Measurements from ENCODE around the gene KNTC1. TPM values are rescaled to one million over a fixed set of nuclear protein-coding genes. Genes with fewer than 3 reads are reported as not detected.

Gene KNTC1
- polyA plus RNA-seq, 2 of the 4 experiments (the other 2 are of a cell fraction): 30.6 to 68.7 TPM

DNA sequence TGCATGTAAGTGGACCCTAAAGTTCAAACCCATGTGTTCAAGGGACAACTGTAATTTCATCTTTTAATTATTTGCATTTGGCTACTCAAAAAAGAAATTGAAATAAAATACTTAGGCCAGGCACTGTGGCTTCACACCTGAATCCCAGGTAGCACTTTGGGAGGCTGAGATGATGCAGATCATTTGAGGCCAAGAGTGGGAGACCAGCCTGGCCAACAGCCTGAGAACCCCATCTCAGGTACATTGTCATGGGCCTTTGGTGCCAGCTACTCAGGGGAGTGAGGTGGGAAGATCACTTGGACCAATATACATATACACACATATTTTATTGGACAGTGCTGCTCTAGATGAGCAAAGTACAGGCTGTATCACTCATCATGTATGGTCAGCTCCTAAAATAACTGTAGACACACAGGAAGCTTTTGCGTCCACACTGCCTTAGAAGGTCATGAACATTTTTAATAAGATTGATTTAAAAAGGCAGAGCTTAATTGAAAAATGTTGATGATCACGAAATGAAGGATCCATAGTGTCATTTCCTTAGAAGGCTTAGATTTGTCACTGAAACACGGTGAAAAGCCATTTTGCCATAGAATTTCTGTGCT is 23.8 kb upstream of the KNTC1 start:
- 88% methylated on average over 3 of the region's 3 CpGs for WGBS (ENCODE audit: missing lambda C conversion rate)
- FAIRE-seq (no peak), ATAC-seq (no peak), DNase-seq (ENCODE audit: low read depth in 1 of 2, low spot score in 1 of 2) (no peak)
- Histone ChIP-seq H3K9me3 (no peaks in the 10 kb centered on the region), H3K4me1 (peaks cover 12% of the 10 kb centered on the region), H3K27ac (no peak overlapping the region), H3K4me2 (no peak overlapping the region), H3K4me3 (no peak overlapping the region)
- ChIA-PET POLR2A (interaction anchor here (0.6 to 1.3 kb wide), 2 partner anchors 24 to 32 kb away, joined by 5 read pairs; partner anchors contain the start of genes KNTC1 and RSRC2), CTCF (interaction anchor here (1.3 kb wide), 1 partner anchor 104 kb away, joined by 5 read pairs; no protein-coding TSS in a partner anchor)
- TF ChIP-seq POLR2AphosphoS2 (conservative IDR thresholded peaks at IDR 0.05; ENCODE audit: low read length): peak; percentile 64; the same call in 1 of the 2 replicates
- TF ChIP-seq, protein P1, sequence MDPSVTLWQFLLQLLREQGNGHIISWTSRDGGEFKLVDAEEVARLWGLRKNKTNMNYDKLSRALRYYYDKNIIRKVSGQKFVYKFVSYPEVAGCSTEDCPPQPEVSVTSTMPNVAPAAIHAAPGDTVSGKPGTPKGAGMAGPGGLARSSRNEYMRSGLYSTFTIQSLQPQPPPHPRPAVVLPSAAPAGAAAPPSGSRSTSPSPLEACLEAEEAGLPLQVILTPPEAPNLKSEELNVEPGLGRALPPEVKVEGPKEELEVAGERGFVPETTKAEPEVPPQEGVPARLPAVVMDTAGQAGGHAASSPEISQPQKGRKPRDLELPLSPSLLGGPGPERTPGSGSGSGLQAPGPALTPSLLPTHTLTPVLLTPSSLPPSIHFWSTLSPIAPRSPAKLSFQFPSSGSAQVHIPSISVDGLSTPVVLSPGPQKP (IDR thresholded peaks at IDR 0.05; ENCODE audit: low read depth, low read length): no peak

DNA sequence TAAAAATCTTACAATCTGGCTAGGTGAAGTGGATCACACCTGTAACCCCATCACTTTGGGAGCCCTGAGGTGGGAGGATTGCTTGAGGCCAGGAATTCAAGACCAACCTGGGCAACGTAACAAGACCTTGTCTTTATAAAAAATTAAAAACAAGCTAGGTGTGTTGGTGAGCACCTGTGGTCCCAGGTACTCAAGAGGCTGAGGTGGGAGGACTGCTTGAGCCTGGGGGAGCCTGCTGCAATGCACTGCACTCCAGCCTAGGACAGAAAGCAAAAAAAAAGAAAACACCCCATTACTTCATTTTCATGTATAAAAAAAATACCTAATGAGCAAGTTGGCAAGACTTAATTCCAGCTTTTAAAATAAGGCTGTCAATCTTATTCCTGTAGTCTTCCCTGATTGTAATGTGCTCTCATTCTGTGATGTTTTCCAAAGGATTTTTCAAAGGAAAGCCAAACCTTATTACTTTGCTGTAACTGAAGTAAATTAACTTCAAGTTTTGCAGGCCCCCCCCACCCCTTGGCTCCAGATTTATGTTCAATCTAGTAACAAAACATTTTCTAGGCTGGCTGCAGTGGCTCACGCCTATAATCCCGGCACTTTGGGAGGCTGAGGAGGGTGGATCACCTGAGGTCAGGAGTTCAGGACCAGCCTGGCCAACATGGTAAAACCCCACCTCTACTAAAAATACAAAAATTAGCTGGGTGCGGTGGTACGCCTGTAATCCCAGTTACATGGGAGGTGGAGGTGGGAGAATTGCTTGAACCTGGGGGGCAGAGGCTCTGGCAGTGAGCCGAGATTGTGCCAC is 23.1 kb upstream of the KNTC1 start:
- ChIA-PET POLR2A (interaction anchor here (0.6 to 1.3 kb wide), 2 partner anchors 23 to 32 kb away, joined by 5 read pairs; partner anchors contain the start of genes KNTC1 and RSRC2), CTCF (interaction anchor here (0.7 to 1.9 kb wide), 5 partner anchors 13 to 275 kb away, joined by 3 to 9 read pairs (median 4); no protein-coding TSS in a partner anchor)

DNA sequence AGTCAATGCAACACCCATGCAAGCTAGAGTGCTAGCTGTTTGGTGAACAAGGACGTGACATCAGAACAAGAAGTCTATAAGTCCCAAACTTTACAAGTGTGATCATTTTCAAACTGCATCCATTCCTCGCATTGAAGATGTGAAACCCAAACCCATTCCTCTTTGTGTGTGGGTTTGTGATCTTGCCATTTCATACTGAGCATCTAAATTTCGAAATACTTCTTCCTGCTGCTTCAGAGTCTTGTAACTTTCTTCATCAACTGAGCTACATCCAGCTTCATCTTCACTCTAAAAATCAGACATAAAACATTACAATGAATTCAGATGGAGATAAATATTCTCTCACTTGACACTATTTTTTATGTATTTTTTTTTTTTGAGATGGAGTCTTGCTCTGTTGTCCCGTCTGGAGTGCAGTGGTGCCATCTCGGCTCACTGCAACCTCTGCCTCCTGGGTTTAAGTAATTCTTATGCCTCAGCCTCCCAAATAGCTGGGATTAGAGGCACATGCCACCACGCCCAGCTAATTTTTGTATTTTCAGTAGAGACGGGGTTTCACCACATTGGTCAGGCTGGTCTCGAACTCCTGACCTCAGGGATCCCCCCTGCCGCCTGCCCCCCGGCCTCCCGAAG is 21.5 kb upstream of the KNTC1 start:
- ChIA-PET CTCF (interaction anchor here (0.8 to 1.9 kb wide), 3 partner anchors 17 to 106 kb away, joined by 3 to 9 read pairs (median 4); no protein-coding TSS in a partner anchor), POLR2A (no interaction called here)
- Histone ChIP-seq H3K4me3 (no peak overlapping the region), H3K4me2 (no peak overlapping the region), H3K4me1 (peaks cover 6% of the 10 kb centered on the region; the same call in 2 of the 3 replicates), H3K9me3 (no peaks in the 10 kb centered on the region), H3K27ac (no peak overlapping the region)
- no peak for FAIRE-seq
- no peak for ATAC-seq
- DNase-seq (ENCODE audit: low read depth in 1 of 2, low spot score in 1 of 2): no peak
- WGBS (ENCODE audit: missing lambda C conversion rate): 92% methylated on average over 11 of the region's 11 CpGs
- no peak for TF ChIP-seq ZNF302 (CRISPR knock-in tag; IDR thresholded peaks at IDR 0.05)
- TF ChIP-seq HOXB13 (CRISPR knock-in tag; IDR thresholded peaks at IDR 0.05; ENCODE audit: low read depth): no peak
- no peak for TF ChIP-seq KDM5A (IDR thresholded peaks at IDR 0.05)
- TF ChIP-seq POLR2AphosphoS2 (conservative IDR thresholded peaks at IDR 0.05; ENCODE audit: low read length): no peak
- TF ChIP-seq, protein P2, sequence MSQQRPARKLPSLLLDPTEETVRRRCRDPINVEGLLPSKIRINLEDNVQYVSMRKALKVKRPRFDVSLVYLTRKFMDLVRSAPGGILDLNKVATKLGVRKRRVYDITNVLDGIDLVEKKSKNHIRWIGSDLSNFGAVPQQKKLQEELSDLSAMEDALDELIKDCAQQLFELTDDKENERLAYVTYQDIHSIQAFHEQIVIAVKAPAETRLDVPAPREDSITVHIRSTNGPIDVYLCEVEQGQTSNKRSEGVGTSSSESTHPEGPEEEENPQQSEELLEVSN (IDR thresholded peaks at IDR 0.05; ENCODE audit: borderline replicate concordance, low read depth): no peak
- TF ChIP-seq, protein P3, sequence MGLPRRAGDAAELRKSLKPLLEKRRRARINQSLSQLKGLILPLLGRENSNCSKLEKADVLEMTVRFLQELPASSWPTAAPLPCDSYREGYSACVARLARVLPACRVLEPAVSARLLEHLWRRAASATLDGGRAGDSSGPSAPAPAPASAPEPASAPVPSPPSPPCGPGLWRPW (IDR thresholded peaks at IDR 0.05): no peak
- no peak for TF ChIP-seq FOSB (CRISPR knock-in tag; IDR thresholded peaks at IDR 0.05)
- no peak for TF ChIP-seq RCOR1 (IDR thresholded peaks at IDR 0.05; ENCODE audit: low read depth, low read length)
- TF ChIP-seq HOXA7 (CRISPR knock-in tag; IDR thresholded peaks at IDR 0.05): no peak
- no peak for TF ChIP-seq SMC3 (IDR thresholded peaks at IDR 0.05)
- no peak for TF ChIP-seq RARB (CRISPR knock-in tag; IDR thresholded peaks at IDR 0.05)
- TF ChIP-seq MAZ (IDR thresholded peaks at IDR 0.05; ENCODE audit: borderline replicate concordance, low read depth, low read length): no peak
- no peak for TF ChIP-seq CHD2 (IDR thresholded peaks at IDR 0.05; ENCODE audit: low read length, partially characterized antibody)
- TF ChIP-seq EHF (CRISPR knock-in tag; IDR thresholded peaks at IDR 0.05): no peak
- TF ChIP-seq PHF8 (IDR thresholded peaks at IDR 0.05; ENCODE audit: borderline replicate concordance, low read depth): no peak
- no peak for TF ChIP-seq TFCP2L1 (CRISPR knock-in tag; IDR thresholded peaks at IDR 0.05)
- no peak for TF ChIP-seq EP300 (IDR thresholded peaks at IDR 0.05)
- TF ChIP-seq MYC (IDR thresholded peaks at IDR 0.05; ENCODE audit: borderline replicate concordance, low read length): no peak

More for the DNA sequence above, 23.1 kb upstream of the KNTC1 start:
- TF ChIP-seq ESRRA (IDR thresholded peaks at IDR 0.05; ENCODE audit: borderline replicate concordance, low read length) (no peak), RAD21 (conservative IDR thresholded peaks at IDR 0.05 in 1 of 2, IDR thresholded peaks at IDR 0.05 in 1 of 2) (no peak), GATA3 (IDR thresholded peaks at IDR 0.05; ENCODE audit: borderline replicate concordance) (0 out of 2 replicates have a peak, but pooled peaks have one; percentile 20), RARB (CRISPR knock-in tag; IDR thresholded peaks at IDR 0.05) (0 out of 2 replicates have a peak, but pooled peaks have one; percentile 31), MAZ (IDR thresholded peaks at IDR 0.05; ENCODE audit: borderline replicate concordance, low read depth, low read length) (no peak), JUN (IDR thresholded peaks at IDR 0.05) (no peak), JUNB (IDR thresholded peaks at IDR 0.05) (no peak), POLR2AphosphoS2 (conservative IDR thresholded peaks at IDR 0.05; ENCODE audit: low read length) (peak; percentile 63; the same call in 1 of the 2 replicates), TP53 (CRISPR knock-in tag; IDR thresholded peaks at IDR 0.05) (no peak)
- TF ChIP-seq, protein P4, sequence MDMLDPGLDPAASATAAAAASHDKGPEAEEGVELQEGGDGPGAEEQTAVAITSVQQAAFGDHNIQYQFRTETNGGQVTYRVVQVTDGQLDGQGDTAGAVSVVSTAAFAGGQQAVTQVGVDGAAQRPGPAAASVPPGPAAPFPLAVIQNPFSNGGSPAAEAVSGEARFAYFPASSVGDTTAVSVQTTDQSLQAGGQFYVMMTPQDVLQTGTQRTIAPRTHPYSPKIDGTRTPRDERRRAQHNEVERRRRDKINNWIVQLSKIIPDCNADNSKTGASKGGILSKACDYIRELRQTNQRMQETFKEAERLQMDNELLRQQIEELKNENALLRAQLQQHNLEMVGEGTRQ (IDR thresholded peaks at IDR 0.05): no peak
- TF ChIP-seq, protein P3 (IDR thresholded peaks at IDR 0.05): no peak
- FAIRE-seq (no peak), ATAC-seq (no peak), DNase-seq (ENCODE audit: low read depth in 1 of 2, low spot score in 1 of 2) (no peak)
- Histone ChIP-seq H3K4me2 (no peak overlapping the region), H3K4me3 (no peak overlapping the region), H3K4me1 (peaks cover 6% of the 10 kb centered on the region; the same call in 2 of the 3 replicates), H3K9me3 (no peaks in the 10 kb centered on the region), H3K27ac (no peak overlapping the region)
- WGBS (ENCODE audit: missing lambda C conversion rate): 89% methylated on average over 6 of the region's 6 CpGs

All from A549 (cell line).